Colonic mucosa (tissue), 4 donors: Measurements from ENCODE around the gene LANCL1. TPM values are rescaled to one million over a fixed set of nuclear protein-coding genes. Genes with fewer than 3 reads are reported as not detected.

ENCODE experiments used
- DNase-seq: peaks from one replicate; pipeline ENCODE4 v3.0.0-alpha.2; 2020
- H3K27ac ChIP-seq: fragments of 200-600 bp; one replicate; pipeline ENCODE4 v1.8.0; 2021
- H3K27me3 ChIP-seq: fragments of 200-600 bp; one replicate; pipeline ENCODE4 v1.8.0; 2021
- H3K36me3 ChIP-seq: fragments of 200-600 bp; one replicate; pipeline ENCODE4 v1.8.0; 2021
- H3K4me1 ChIP-seq: fragments of 200-600 bp; one replicate; pipeline ENCODE4 v1.8.0; 2021; ENCODE audit warnings: mild to moderate bottlenecking
- H3K4me3 ChIP-seq: fragments of 200-600 bp; one replicate; pipeline ENCODE4 v1.8.0; 2021
- H3K9ac ChIP-seq, 2 donors: one replicate each; pipeline ENCODE4 v1.7.0; 2013; ENCODE audit warnings: control low read depth in 2 of 2, low read depth in 2 of 2, low read length in 2 of 2
- H3K9me3 ChIP-seq: fragments of 200-600 bp; one replicate; pipeline ENCODE4 v1.8.0; 2021
- intact Hi-C: fragments of 100-400 bp; cut with DNase I; formaldehyde crosslinking; loops from one replicate; pipeline ENCODE4 v1.14.1; 2022
- total RNA-seq, 2 donors: library from RNA; stranded (reverse); fragmentation: NEBNext Ultra II Directional in 1 of 2; extraction: Animal tissue kit (Norgen Biotek cat#: 25700) in 1 of 2; gene quantifications; one replicate each; pipeline ENCODE4 v1.2.1, GENCODE V29; 2021
- TF ChIP-seq, protein P1 (sequence below): fragments of 200-600 bp; IDR thresholded peaks from one replicate; pipeline ENCODE4 v1.8.0; 2022; ENCODE audit warnings: antibody characterized with exemption, mild to moderate bottlenecking
- donor health status: healthy.
- donor health status: DM: no; HTN: no; CAD: no.
- donor health status: DM: no; HTN: no; CAD: no.

Gene LANCL1
- total RNA-seq, 2 donors from 2014 or later: 24.2 to 27.0 TPM

DNA sequence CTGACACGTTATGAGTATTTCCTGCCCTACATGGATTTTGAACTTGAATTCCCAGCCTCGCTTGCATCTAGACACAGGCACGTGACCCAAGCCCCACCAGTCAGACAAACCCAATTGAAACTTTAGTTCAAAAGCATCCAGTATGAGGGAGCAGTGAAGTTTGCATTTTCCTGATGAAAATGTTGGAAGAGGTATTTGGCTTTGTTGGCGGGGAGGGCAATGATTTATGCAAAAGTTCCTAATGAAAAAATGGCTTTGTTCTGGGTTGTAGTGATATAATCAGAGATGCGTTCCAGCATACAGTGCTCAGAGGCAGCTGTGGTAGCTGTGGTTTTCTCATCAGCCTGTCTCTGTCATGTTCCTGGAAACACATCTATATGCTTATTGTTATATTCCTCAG is 43.0 kb upstream of the LANCL1 start:
- no peak overlapping the region for H3K27ac ChIP-seq
- intact Hi-C loops: no loop called here
- no peak for DNase-seq

DNA sequence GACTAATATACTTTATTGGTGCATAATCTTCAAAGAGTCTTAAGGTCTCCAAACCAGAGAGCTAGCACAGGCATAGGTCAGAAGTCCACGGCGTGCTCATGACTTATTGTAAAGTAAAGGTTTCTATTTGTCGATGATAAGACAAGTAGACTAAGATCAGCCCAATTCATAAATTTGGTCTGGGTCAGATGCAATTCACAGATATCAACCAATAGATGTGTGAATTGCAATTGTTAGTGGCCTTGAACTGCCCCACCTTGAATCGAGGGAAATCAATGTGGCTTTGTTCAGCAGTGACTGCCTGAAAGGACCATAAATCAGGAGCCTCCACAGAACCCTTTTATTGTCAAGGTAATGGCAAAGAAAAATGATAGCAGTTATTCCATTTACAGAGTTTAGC is 40.7 kb upstream of the LANCL1 start:
- peak; percentile 27 for DNase-seq
- Histone ChIP-seq H3K27ac (no peak overlapping the region), H3K27me3 (no peaks in the 10 kb centered on the region), H3K9ac (no peak overlapping the region), H3K36me3 (no peaks in the 10 kb centered on the region), H3K4me3 (no peak overlapping the region), H3K4me1 (no peaks in the 10 kb centered on the region), H3K9me3 (no peaks in the 10 kb centered on the region)
- TF ChIP-seq, protein P1, sequence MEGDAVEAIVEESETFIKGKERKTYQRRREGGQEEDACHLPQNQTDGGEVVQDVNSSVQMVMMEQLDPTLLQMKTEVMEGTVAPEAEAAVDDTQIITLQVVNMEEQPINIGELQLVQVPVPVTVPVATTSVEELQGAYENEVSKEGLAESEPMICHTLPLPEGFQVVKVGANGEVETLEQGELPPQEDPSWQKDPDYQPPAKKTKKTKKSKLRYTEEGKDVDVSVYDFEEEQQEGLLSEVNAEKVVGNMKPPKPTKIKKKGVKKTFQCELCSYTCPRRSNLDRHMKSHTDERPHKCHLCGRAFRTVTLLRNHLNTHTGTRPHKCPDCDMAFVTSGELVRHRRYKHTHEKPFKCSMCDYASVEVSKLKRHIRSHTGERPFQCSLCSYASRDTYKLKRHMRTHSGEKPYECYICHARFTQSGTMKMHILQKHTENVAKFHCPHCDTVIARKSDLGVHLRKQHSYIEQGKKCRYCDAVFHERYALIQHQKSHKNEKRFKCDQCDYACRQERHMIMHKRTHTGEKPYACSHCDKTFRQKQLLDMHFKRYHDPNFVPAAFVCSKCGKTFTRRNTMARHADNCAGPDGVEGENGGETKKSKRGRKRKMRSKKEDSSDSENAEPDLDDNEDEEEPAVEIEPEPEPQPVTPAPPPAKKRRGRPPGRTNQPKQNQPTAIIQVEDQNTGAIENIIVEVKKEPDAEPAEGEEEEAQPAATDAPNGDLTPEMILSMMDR: no peak
- intact Hi-C loops: no loop called here

More for the DNA sequence above, 43.0 kb upstream of the LANCL1 start:
- Histone ChIP-seq H3K27me3 (no peaks in the 10 kb centered on the region), H3K4me1 (no peaks in the 10 kb centered on the region), H3K36me3 (no peaks in the 10 kb centered on the region), H3K4me3 (no peak overlapping the region), H3K9ac (no peak overlapping the region), H3K9me3 (no peaks in the 10 kb centered on the region)
- TF ChIP-seq, protein P1: no peak

DNA sequence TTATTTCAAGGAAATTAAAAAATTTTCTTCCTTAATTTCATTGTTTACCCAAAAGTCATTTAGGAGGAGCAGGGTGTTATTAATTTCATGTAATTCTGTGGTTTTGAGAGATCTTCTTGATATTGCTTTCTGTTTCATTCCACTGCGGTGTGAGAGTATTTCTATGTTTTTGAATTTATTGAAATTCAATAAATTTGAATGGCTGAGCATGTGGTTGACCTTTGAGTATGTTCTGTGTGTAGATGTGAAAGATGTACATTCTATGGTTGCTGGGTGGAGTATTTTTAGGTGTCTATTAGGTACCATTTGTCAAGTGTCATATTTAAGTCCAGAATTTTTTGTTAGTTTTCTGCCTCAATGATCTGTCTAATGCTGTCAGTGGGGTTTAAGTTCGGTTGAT is 39.4 kb upstream of the LANCL1 start:
- no peak for DNase-seq
- no peaks in the 10 kb centered on the region for H3K4me1 ChIP-seq
- no peak overlapping the region for H3K27ac ChIP-seq

DNA sequence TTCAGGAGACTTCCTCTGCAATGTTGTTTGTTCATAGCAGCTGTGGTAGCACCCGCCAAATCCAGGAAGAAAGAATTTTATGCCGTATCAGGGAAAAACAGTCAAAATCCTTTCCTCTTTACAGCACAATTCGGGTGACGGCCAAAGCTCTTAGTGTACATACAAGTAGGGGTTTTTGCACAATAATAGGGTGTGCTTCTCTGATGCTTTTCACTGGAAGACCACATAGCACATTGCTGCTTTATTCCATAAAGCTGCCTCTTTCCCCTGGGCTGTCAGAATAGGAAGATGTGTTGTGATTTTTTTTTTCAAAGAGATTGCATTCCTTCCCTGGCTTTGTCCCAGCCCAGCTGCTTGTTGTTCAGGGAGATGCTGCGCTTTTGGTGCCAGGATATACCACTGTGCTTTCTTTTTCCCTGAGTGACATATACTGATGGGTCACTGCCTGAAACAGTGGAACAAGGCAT is 27.2 kb upstream of the LANCL1 start:
- no peaks in the 10 kb centered on the region for H3K4me1 ChIP-seq
- no peak overlapping the region for H3K9ac ChIP-seq
- intact Hi-C loops: no loop called here
- no peaks in the 10 kb centered on the region for H3K27me3 ChIP-seq
- TF ChIP-seq, protein P1: no peak
- DNase-seq: no peak
- no peak overlapping the region for H3K4me3 ChIP-seq
- no peaks in the 10 kb centered on the region for H3K9me3 ChIP-seq
- H3K36me3 ChIP-seq: no peaks in the 10 kb centered on the region
- no peak overlapping the region for H3K27ac ChIP-seq

More for the DNA sequence above, 39.4 kb upstream of the LANCL1 start:
- no peak overlapping the region for H3K9ac ChIP-seq
- intact Hi-C loops: no loop called here
- no peaks in the 10 kb centered on the region for H3K36me3 ChIP-seq
- TF ChIP-seq, protein P1: no peak
- no peaks in the 10 kb centered on the region for H3K9me3 ChIP-seq
- H3K27me3 ChIP-seq: no peaks in the 10 kb centered on the region
- H3K4me3 ChIP-seq: no peak overlapping the region

DNA sequence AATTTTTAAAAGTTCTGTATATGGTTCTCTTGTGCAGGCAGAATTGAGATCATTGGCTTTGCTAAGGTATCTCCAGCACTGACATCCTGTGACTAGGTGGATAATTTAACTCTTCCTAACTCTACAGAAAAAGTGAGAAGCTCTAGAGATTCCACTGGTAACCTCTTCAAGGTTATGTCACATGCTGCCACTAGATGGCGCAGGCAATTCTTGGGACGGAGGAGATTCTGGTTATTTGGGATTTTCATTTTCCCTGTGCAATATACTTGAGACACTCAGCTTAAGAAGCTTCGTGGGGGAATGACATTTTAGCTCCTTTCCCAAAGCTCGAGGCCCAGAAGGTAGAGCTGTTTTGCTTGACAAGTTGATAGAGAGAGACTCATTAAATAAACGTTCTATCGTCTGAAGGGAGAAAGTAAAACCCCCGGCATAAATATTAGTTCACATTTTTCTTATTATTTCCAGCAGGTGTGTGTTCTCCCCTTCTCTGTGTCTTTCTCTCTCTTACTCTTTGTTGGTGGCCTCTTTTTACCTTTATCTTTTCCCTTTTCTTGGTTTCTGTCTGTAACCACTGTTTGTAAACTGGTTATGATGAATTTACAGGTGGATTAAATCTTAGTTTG is 26.6 kb upstream of the LANCL1 start:
- H3K27ac ChIP-seq: no peak overlapping the region
- H3K36me3 ChIP-seq: no peaks in the 10 kb centered on the region
- no peak overlapping the region for H3K9ac ChIP-seq
- TF ChIP-seq, protein P1: peak; percentile 83
- DNase-seq: peak; percentile 61
- no peaks in the 10 kb centered on the region for H3K9me3 ChIP-seq
- intact Hi-C loops: no loop called here
- no peak overlapping the region for H3K4me3 ChIP-seq
- H3K4me1 ChIP-seq: no peaks in the 10 kb centered on the region
- no peaks in the 10 kb centered on the region for H3K27me3 ChIP-seq
